Effector memory CD8-positive, alpha-beta T cell (primary cell): ENCODE data around the gene MKRN2.

Experiments used
- ATAC-seq: fragments of 150-1000 bp; cut with Tn5 transposase; replicated peaks from 2 replicates; pipeline ENCODE4 v1.10.0; 2021; ENCODE audit warnings: mild to moderate bottlenecking, moderate library complexity
- DNase-seq, 3 experiments: peaks; one replicate each; pipeline ENCODE4 v3.0.0; 2021
- H3K27ac Mint-ChIP-seq, 2 donors: one replicate each; pipeline ENCODE4 v1.8.0; 2022; ENCODE audit warnings: mild to moderate bottlenecking in 2 of 2, mixed read lengths in 2 of 2, moderate library complexity in 2 of 2
- H3K27me3 Mint-ChIP-seq, 2 donors: one replicate each; pipeline ENCODE4 v1.8.0; 2022; ENCODE audit warnings: mixed read lengths in 2 of 2
- H3K36me3 Mint-ChIP-seq: one replicate; pipeline ENCODE4 v1.8.0; 2022; ENCODE audit warnings: mild to moderate bottlenecking, moderate library complexity, mixed read lengths; ENCODE audit not compliant: insufficient read depth
- H3K4me1 Mint-ChIP-seq, 2 donors: one replicate each; pipeline ENCODE4 v1.8.0; 2022; ENCODE audit warnings: low read depth in 2 of 2, mixed read lengths in 2 of 2
- H3K4me3 Mint-ChIP-seq, 2 donors: one replicate each; pipeline ENCODE4 v1.8.0; 2022; ENCODE audit warnings: mild to moderate bottlenecking in 2 of 2, mixed read lengths in 2 of 2, moderate library complexity in 2 of 2
- H3K9me3 Mint-ChIP-seq, 2 donors: one replicate each; pipeline ENCODE4 v1.8.0; 2022; ENCODE audit warnings: mixed read lengths in 2 of 2

MKRN2 gene

DNA sequence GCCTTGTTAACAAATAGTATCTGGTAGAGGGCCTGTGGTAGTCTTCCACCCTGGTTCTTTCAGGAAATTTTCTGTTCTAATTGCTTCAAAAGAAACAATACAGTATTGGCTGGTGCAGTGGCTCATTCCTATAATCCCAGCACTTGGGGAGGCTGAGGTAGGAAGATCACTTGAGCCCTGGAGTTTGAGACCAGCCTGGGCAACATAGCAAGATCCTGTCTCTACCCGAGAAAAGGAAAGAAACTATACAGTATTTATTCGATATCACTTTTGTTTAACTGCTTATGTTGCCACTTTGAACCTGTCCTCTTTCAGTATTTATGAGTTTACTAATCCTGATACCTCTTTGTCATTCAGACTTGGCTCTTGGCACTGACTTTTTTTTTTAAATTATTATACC lies 4.5 kb downstream of the MKRN2 start:
- DNase-seq (no peak), ATAC-seq (no peak)
- peak overlapping the region; percentile 26 to 62 for H3K27ac Mint-ChIP-seq
- H3K27me3 Mint-ChIP-seq: no peaks in the 10 kb centered on the region
- H3K4me1 Mint-ChIP-seq: peaks cover 38 to 53% of the 10 kb centered on the region in 2 donors
- H3K9me3 Mint-ChIP-seq: no peaks in the 10 kb centered on the region
- H3K36me3 Mint-ChIP-seq: peaks cover 8% of the 10 kb centered on the region
- H3K4me3 Mint-ChIP-seq: no peak overlapping the region

DNA sequence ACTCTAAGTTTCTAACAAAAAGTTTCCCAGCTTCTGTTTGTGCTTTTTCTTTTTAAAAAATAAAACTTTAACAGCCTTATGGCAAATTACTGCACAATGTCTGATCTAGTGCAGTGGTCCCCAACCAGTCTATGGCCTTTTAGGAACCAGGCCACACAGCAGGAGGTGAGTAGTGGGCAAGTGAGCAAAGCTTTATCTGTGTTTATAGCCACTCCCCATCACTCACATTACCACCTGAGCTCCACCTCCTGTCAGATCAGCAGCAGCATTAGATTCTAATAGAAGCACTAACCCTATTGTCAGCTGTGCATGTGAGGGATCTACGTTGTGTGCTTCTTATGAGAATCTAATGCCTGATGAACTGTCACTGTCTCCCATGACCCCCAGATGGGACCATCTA lies 5.6 kb downstream of the MKRN2 start:
- Mint-ChIP-seq H3K9me3 (no peaks in the 10 kb centered on the region), H3K27ac (peak overlapping the region in 1 of 2 donors; percentile 26), H3K36me3 (peaks cover 3% of the 10 kb centered on the region), H3K4me3 (no peak overlapping the region), H3K4me1 (peaks cover 34 to 54% of the 10 kb centered on the region in 2 donors), H3K27me3 (no peaks in the 10 kb centered on the region)
- DNase-seq (no peak), ATAC-seq (no peak)

DNA sequence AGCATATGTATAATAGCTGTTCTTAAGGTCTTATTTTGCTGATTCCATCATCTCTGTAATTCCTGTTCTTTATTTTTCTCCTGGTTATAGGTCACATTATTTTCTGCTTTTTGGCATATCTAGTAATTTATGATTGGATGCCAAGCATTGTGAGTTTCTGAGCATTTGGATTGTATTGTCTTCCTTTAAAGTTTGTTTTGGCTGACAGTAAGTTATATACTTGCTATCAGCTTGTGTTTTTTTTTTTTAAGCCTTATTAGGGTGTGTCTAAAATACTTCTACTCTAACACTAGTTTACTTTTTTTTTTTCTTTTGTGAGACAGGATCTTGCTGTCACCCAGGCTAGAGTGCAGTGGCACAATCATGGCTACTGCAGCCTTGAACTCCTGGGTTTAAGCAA lies 10.1 kb downstream of the MKRN2 start:
- DNase-seq (no peak), ATAC-seq (no peak)
- Mint-ChIP-seq H3K4me1 (peaks cover 11 to 14% of the 10 kb centered on the region in 2 donors), H3K27ac (no peak overlapping the region), H3K9me3 (no peaks in the 10 kb centered on the region), H3K4me3 (no peak overlapping the region), H3K36me3 (peaks cover 36% of the 10 kb centered on the region), H3K27me3 (no peaks in the 10 kb centered on the region)

DNA sequence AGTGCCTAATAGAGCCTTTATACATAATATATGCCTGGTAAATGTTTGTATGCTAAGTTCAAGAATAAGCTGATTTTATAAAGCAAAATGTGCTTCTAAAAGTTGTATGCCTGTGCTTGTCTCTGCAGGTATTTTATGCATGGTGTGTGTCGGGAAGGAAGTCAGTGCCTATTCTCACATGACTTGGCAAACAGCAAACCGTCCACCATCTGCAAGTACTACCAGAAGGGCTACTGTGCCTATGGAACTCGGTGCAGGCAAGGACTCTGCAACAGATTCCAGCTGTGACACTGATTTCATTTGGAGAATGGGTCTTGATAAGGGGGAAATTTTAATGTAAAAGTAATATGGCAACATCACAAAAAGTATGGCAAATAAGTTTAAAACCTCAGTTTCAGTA lies 11.9 kb downstream of the MKRN2 start:
- H3K4me3 Mint-ChIP-seq: no peak overlapping the region
- DNase-seq (no peak), ATAC-seq (no peak)
- peaks cover 54% of the 10 kb centered on the region for H3K36me3 Mint-ChIP-seq
- peak overlapping the region in 1 of 2 donors; percentile 25 for H3K27ac Mint-ChIP-seq
- no peaks in the 10 kb centered on the region for H3K9me3 Mint-ChIP-seq
- no peaks in the 10 kb centered on the region for H3K27me3 Mint-ChIP-seq
- H3K4me1 Mint-ChIP-seq: peaks cover 6 to 14% of the 10 kb centered on the region in 2 donors

DNA sequence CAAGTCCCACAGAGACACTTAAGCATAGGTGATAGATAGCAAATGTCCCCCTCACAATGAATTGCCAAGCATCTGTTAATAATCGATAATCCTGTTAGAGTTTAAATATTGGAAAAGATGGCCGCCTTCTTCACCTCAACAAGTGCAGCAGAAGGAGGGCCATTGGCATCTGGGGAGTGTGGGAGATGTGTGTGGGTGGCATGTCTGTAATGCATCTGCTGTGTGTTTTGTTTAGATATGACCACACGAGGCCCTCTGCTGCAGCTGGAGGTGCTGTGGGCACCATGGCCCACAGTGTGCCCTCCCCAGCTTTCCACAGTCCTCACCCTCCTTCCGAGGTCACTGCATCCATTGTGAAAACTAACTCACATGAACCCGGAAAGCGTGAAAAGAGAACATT lies 12.9 kb downstream of the MKRN2 start:
- Mint-ChIP-seq H3K27me3 (no peaks in the 10 kb centered on the region), H3K27ac (no peak overlapping the region), H3K4me3 (no peak overlapping the region), H3K9me3 (no peaks in the 10 kb centered on the region), H3K4me1 (peaks cover 5 to 9% of the 10 kb centered on the region in 2 donors), H3K36me3 (peaks cover 65% of the 10 kb centered on the region)
- ATAC-seq (no peak), DNase-seq (no peak)

DNA sequence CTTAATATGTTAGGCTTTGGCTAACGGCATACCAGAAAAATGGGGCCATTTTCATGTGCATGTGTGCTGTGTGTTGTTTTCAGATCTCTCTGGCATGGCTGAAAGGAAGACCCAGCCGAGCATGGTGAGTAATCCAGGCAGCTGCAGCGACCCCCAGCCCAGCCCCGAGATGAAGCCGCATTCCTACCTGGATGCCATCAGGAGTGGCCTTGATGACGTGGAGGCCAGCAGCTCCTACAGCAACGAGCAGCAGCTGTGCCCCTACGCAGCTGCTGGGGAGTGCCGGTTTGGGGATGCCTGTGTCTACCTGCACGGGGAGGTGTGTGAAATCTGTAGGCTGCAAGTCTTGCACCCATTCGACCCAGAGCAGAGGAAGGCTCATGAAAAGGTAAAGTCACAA lies 15.1 kb downstream of the MKRN2 start:
- Mint-ChIP-seq H3K4me1 (peaks cover 1 to 5% of the 10 kb centered on the region in 2 donors), H3K27ac (no peak overlapping the region), H3K27me3 (no peaks in the 10 kb centered on the region), H3K36me3 (peaks cover 83% of the 10 kb centered on the region), H3K4me3 (no peak overlapping the region), H3K9me3 (no peaks in the 10 kb centered on the region)
- DNase-seq (no peak), ATAC-seq (no peak)

DNA sequence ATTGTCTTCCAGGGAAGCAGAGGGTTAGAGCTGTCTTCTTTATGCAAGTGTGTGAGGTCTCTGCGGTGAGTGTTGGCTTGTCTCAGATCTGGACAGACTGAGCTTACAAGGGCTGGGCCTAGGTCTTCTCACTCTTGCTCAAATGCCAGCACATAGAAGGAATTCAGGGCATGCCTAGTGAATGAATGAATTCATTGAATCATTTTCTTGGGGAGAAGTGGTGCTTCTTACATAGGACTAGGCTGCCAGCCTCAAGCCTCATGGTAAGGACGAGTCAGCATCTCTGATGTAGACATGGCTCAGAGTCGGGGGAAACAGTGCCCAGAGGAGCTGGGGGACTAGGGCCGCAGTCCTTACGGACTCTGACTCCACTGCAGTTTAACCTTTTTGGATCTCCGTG lies 17.2 kb downstream of the MKRN2 start:
- Mint-ChIP-seq H3K4me3 (no peak overlapping the region), H3K36me3 (peaks cover 96% of the 10 kb centered on the region), H3K4me1 (no peaks in the 10 kb centered on the region), H3K9me3 (no peaks in the 10 kb centered on the region), H3K27ac (peak overlapping the region in 1 of 2 donors; percentile 11), H3K27me3 (no peaks in the 10 kb centered on the region)
- DNase-seq (no peak), ATAC-seq (no peak)

DNA sequence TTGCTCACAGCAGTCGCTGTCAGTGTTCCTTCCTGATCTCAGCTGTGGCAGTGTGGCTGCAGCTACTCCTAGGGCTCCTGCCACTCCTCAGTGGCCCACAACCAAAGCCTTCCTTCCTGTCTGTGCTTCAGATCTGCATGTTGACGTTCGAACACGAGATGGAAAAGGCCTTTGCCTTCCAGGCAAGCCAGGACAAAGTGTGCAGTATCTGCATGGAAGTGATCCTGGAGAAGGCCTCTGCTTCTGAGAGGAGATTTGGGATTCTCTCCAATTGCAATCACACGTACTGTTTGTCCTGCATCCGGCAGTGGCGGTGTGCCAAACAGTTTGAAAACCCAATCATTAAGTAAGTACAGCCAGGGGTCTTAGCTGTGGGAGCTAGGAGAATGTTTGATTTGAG lies 17.8 kb downstream of the MKRN2 start:
- H3K36me3 Mint-ChIP-seq: peaks cover 95% of the 10 kb centered on the region
- no peak for ATAC-seq
- no peaks in the 10 kb centered on the region for H3K27me3 Mint-ChIP-seq
- peaks cover 2 to 3% of the 10 kb centered on the region in 2 donors for H3K4me1 Mint-ChIP-seq
- H3K9me3 Mint-ChIP-seq: no peaks in the 10 kb centered on the region
- H3K27ac Mint-ChIP-seq: no peak overlapping the region
- no peak for DNase-seq
- no peak overlapping the region for H3K4me3 Mint-ChIP-seq

DNA sequence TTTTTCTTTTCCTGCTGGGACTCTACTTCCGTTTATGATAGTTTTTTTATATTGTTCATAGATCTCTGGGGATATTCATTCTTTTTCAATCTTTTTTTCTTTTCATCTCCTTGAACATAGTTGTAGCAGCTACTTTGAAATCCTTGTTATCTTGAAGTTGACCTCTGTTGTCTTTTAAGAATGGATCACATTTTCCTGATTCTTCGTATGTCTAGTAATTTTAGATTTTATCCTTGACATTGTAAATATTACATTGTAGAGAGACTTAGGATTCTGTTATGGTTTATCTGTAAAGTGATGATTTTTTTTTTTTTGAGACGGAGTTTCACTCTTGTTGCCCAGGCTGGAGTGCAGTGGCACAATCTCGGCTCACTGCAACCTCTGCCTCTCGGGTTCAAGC lies 20.5 kb downstream of the MKRN2 start:
- Mint-ChIP-seq H3K27me3 (no peaks in the 10 kb centered on the region), H3K36me3 (peaks cover 87% of the 10 kb centered on the region), H3K4me3 (no peak overlapping the region), H3K9me3 (no peaks in the 10 kb centered on the region), H3K4me1 (peaks cover 2 to 8% of the 10 kb centered on the region in 2 donors), H3K27ac (no peak overlapping the region)
- ATAC-seq (no peak), DNase-seq (no peak)

DNA sequence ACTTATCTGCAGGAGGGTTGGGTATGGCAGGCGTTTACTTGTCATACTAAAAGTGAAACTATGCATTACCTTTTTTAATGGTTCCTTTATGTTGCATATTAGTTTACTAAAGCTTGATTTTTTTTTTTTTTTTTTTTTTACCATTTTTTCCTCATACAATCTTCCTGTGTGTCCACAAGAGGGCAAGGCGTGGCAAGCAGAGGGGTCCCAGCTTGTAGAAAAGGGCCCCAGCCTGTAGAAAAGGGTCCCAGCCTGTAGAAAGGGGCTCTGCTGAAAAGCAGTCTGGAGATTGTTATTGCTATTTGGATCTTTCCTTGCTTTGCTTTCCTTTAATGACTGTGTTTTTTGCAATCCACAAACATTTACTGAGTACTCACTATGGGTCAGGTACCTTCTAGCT lies 21.9 kb downstream of the MKRN2 start:
- Mint-ChIP-seq H3K27ac (peak overlapping the region in 1 of 2 donors; percentile 44), H3K4me1 (peaks cover 2 to 8% of the 10 kb centered on the region in 2 donors), H3K36me3 (peaks cover 87% of the 10 kb centered on the region), H3K27me3 (no peaks in the 10 kb centered on the region), H3K9me3 (no peaks in the 10 kb centered on the region), H3K4me3 (no peak overlapping the region)
- no peak for DNase-seq
- ATAC-seq: no peak

DNA sequence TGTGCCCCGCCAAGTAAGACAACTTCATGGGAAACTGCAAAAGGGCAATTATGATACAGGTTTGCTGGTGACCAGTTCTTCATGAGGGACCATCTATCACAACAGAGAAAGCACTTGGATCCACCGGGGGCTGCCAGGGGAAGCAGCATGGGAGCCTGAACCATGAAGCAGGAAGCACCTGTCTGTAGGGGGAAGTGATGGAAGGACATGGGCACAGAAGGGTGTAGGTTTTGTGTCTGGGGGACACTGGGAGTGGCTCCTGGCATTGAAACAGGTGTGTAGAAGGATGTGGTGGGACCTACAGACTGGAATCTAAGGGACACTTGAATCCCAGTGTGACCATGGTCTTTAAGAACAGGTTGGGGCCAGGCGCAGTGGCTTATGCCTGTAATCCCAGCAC lies 22.6 kb downstream of the MKRN2 start:
- Mint-ChIP-seq H3K36me3 (peaks cover 87% of the 10 kb centered on the region), H3K27me3 (no peaks in the 10 kb centered on the region), H3K4me1 (peaks cover 2 to 8% of the 10 kb centered on the region in 2 donors), H3K9me3 (no peaks in the 10 kb centered on the region), H3K27ac (peak overlapping the region in 1 of 2 donors; percentile 44), H3K4me3 (no peak overlapping the region)
- DNase-seq: no peak
- ATAC-seq: no peak

DNA sequence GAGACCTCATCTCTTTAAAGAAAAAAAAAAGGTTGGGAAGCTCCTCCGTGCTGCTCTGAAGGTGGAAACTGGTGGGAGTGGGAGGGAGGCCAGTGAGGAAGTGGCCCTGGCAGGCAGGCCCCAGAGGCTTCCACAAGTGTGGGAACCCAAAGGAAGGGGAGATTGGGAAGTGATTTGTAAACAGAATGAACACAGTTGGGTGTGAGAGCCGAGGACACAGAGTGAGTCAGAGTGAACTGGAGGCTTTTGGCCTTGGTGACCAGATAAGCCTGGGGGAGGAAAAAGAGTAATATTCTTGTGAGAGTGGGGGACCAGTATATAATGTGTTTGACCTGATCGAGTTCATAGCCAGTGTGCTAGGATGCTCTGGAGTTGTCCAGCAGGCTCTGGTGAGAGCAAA lies 23.0 kb downstream of the MKRN2 start:
- H3K4me1 Mint-ChIP-seq: peaks cover 2 to 8% of the 10 kb centered on the region in 2 donors
- H3K9me3 Mint-ChIP-seq: no peaks in the 10 kb centered on the region
- H3K36me3 Mint-ChIP-seq: peaks cover 88% of the 10 kb centered on the region
- peak overlapping the region in 1 of 2 donors; percentile 44 for H3K27ac Mint-ChIP-seq
- DNase-seq (no peak), ATAC-seq (no peak)
- no peak overlapping the region for H3K4me3 Mint-ChIP-seq
- no peaks in the 10 kb centered on the region for H3K27me3 Mint-ChIP-seq

DNA sequence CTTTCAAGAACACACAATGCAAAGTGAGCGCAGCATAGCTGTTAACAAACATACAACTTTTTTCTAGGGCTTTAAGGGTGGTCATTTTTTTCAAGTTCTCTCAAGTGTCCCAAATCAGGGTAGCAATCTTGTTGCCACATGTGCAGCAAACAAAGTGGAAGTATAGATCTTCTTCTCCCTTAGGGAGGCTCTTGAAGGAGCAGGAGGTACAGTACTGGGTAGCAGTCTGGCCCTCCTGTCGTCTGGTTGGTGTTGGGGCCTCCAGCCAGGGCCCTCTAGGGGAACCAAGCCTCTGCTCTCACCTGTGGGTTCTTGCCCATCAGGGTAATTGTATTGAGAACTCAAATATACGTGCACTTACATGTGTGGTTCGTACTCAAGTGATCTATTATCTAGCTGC lies 25.8 kb downstream of the MKRN2 start:
- DNase-seq (no peak), ATAC-seq (no peak)
- H3K27ac Mint-ChIP-seq: no peak overlapping the region
- H3K4me1 Mint-ChIP-seq: peaks cover 3 to 8% of the 10 kb centered on the region in 2 donors
- no peak overlapping the region for H3K4me3 Mint-ChIP-seq
- no peaks in the 10 kb centered on the region for H3K27me3 Mint-ChIP-seq
- H3K36me3 Mint-ChIP-seq: peaks cover 87% of the 10 kb centered on the region
- H3K9me3 Mint-ChIP-seq: no peaks in the 10 kb centered on the region

DNA sequence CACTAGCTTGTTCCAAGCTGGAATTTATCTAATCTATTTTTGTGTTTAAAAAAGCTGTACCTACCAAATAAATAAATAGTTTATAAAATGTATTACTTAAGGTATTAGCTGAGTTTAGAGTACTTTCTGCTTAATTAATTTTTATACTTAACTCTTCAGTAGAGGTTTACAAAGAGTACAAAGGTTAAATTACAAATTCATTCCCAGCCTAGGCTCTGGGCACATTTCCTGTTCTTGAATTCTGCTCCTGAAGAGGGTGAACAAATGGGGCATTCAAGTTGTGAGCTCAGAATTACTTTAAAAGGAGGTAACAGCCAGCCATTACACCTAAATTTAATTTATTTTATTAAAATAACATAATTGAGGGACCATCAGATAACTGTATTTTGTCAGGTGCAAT lies 26.4 kb downstream of the MKRN2 start:
- Mint-ChIP-seq H3K36me3 (peaks cover 88% of the 10 kb centered on the region), H3K4me1 (peaks cover 3 to 8% of the 10 kb centered on the region in 2 donors), H3K27ac (no peak overlapping the region), H3K4me3 (no peak overlapping the region), H3K9me3 (no peaks in the 10 kb centered on the region), H3K27me3 (no peaks in the 10 kb centered on the region)
- ATAC-seq (no peak), DNase-seq (no peak)

DNA sequence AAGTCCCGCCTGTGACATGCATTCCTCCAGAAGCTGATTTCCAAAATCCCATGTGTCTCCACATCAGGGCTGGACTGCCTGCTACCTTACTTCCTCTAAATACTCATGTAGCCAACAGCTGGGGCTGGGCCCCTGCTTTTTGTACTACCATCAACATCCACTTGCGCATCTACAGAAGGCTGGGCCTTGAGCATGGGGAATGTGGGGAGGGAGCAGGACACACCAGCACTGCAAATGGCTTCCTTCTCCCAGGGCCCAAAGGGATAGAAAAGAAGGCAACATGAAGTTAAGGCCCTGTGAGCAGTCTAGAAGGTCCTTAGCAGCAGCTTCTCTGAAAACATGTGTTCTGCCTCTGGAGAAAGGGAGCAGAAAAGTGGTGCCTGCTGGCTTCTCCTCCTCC lies 27.2 kb downstream of the MKRN2 start:
- Mint-ChIP-seq H3K27me3 (no peaks in the 10 kb centered on the region), H3K36me3 (peaks cover 88% of the 10 kb centered on the region), H3K9me3 (no peaks in the 10 kb centered on the region), H3K4me3 (no peak overlapping the region), H3K4me1 (peaks cover 6 to 8% of the 10 kb centered on the region in 2 donors), H3K27ac (peak overlapping the region in 1 of 2 donors; percentile 60)
- ATAC-seq (no peak), DNase-seq (no peak)
